Tibial nerve (tissue), 4 donors: Measurements from ENCODE around the gene MEGF10. TPM values are rescaled to one million over a fixed set of nuclear protein-coding genes. Genes with fewer than 3 reads are reported as not detected.

Source experiments
- DNase-seq, 2 donors: peaks; one replicate each; pipeline ENCODE4 v3.0.0-alpha.2; 2019; ENCODE audit warnings: low spot score in 2 of 2
- H3K27ac ChIP-seq, 4 donors: fragments of 200-600 bp; sonication (generic) in 3 of 4; one replicate each; pipeline ENCODE4 v1.5.1; 2017 to 2019; ENCODE audit warnings: mild to moderate bottlenecking in 1 of 4
- H3K27me3 ChIP-seq, 2 donors: fragments of 200-600 bp; sonication (generic) in 1 of 2; one replicate each; pipeline versions ENCODE4 v1.5.1 to v1.6.0; 2017 to 2019
- H3K36me3 ChIP-seq, 3 donors: fragments of 200-600 bp; sonication (generic); one replicate each; pipeline ENCODE4 v1.5.1; 2018 to 2019
- H3K4me1 ChIP-seq, 4 donors: fragments of 200-600 bp; sonication (generic) in 3 of 4; one replicate each; pipeline ENCODE4 v1.5.1; 2017 to 2019
- H3K4me3 ChIP-seq, 4 donors: fragments of 200-600 bp; sonication (generic) in 3 of 4; one replicate each; pipeline ENCODE4 v1.5.1; 2017 to 2019; ENCODE audit warnings: mild to moderate bottlenecking in 1 of 4, moderate library complexity in 1 of 4
- H3K9me3 ChIP-seq, 4 donors: fragments of 200-600 bp; sonication (generic) in 3 of 4; one replicate each; pipeline ENCODE4 v1.5.1; 2017 to 2019
- CTCF ChIP-seq, 5 experiments: fragments of 200-600 bp in 3 of 5; fragments of 450-650 bp in 2 of 5; sonication (generic) in 3 of 5; IDR thresholded peaks; one replicate each; pipeline ENCODE4 v1.5.1; 2016 to 2019; ENCODE audit warnings: antibody characterized with exemption in 5 of 5, mild to moderate bottlenecking in 3 of 5, moderate library complexity in 2 of 5
- EP300 ChIP-seq, 2 donors: sonication (generic); formaldehyde crosslinking; IDR thresholded peaks; one replicate each; pipeline ENCODE4 v1.6.1; 2017; ENCODE audit warnings: antibody characterized with exemption in 2 of 2, mild to moderate bottlenecking in 1 of 2
- POLR2A ChIP-seq, 2 donors: fragments of 450-650 bp; IDR thresholded peaks; one replicate each; pipeline ENCODE4 v1.6.1; 2017; ENCODE audit warnings: antibody characterized with exemption in 2 of 2, mild to moderate bottlenecking in 2 of 2, moderate library complexity in 2 of 2
- WGBS, 2 donors: methylation state at CpG; one replicate each; pipeline ENCODE4 v1.1.5; 2018; 5-methylcytosine and 5-hydroxymethylcytosine counted together
- total RNA-seq, 4 donors: library from RNA; depleted of rRNA; stranded (reverse); fragments of >200 nt; gene quantifications; one replicate each; pipeline ENCODE4 v1.1.0, GENCODE V29; 2016

The MEGF10 gene
- total RNA-seq, 4 donors from 2014 or later = 0.30 to 3.3 (median 1.3) TPM

GRCh38 chr5:127451096-127451495, 160.5 kb downstream of the MEGF10 start:
- H3K9me3 ChIP-seq = no peaks in the 10 kb centered on the region
- DNase-seq = no peak
- H3K4me1 ChIP-seq = no peaks in the 10 kb centered on the region
- 85 to 91% methylated on average over 4 of the region's 4 CpGs for WGBS, 2 donors
- peaks cover 0 to 5% (median 0%) of the 10 kb centered on the region in 3 donors for H3K36me3 ChIP-seq
- H3K27me3 ChIP-seq = no peaks in the 10 kb centered on the region
- no peak overlapping the region for H3K4me3 ChIP-seq
- TF ChIP-seq POLR2A (IDR thresholded peaks at IDR 0.05) = no peak
- no peak for TF ChIP-seq EP300 (IDR thresholded peaks at IDR 0.05)
- TF ChIP-seq CTCF (IDR thresholded peaks at IDR 0.05) = no peak
- H3K27ac ChIP-seq = no peak overlapping the region

- no peak overlapping the region for H3K4me3 ChIP-seq
- 65 to 71% methylated on average over 4 of the region's 4 CpGs for WGBS, 2 donors
- no peaks in the 10 kb centered on the region for H3K27me3 ChIP-seq
- no peak for DNase-seq
- H3K36me3 ChIP-seq = peaks cover 0 to 5% (median 0%) of the 10 kb centered on the region in 3 donors
- no peak overlapping the region for H3K27ac ChIP-seq
- TF ChIP-seq POLR2A (IDR thresholded peaks at IDR 0.05) = no peak
- TF ChIP-seq EP300 (IDR thresholded peaks at IDR 0.05) = no peak
- no peak for TF ChIP-seq CTCF (IDR thresholded peaks at IDR 0.05)
- H3K9me3 ChIP-seq = no peaks in the 10 kb centered on the region
- no peaks in the 10 kb centered on the region for H3K4me1 ChIP-seq
These were observed 162.0 kb downstream of the MEGF10 start for GRCh38 chr5:127452626-127453025.

- H3K27me3 ChIP-seq = no peaks in the 10 kb centered on the region
- no peaks in the 10 kb centered on the region for H3K36me3 ChIP-seq
- 74 to 77% methylated on average over 2 of the region's 2 CpGs for WGBS, 2 donors
- TF ChIP-seq EP300 (IDR thresholded peaks at IDR 0.05) (no peak), POLR2A (IDR thresholded peaks at IDR 0.05) (no peak), CTCF (IDR thresholded peaks at IDR 0.05) (no peak)
- DNase-seq = no peak
- H3K9me3 ChIP-seq = no peaks in the 10 kb centered on the region
- no peaks in the 10 kb centered on the region for H3K4me1 ChIP-seq
- H3K4me3 ChIP-seq = no peak overlapping the region
- no peak overlapping the region for H3K27ac ChIP-seq
These were observed 180.6 kb downstream of the MEGF10 start for GRCh38 chr5:127471211-127471610.

- Histone ChIP-seq H3K4me3 (no peak overlapping the region), H3K9me3 (no peaks in the 10 kb centered on the region), H3K4me1 (no peaks in the 10 kb centered on the region), H3K27ac (no peak overlapping the region), H3K36me3 (no peaks in the 10 kb centered on the region), H3K27me3 (no peaks in the 10 kb centered on the region)
- DNase-seq = no peak
- 81 to 83% methylated on average over 3 of the region's 3 CpGs for WGBS, 2 donors
- no peak for TF ChIP-seq POLR2A (IDR thresholded peaks at IDR 0.05)
- no peak for TF ChIP-seq CTCF (IDR thresholded peaks at IDR 0.05)
- TF ChIP-seq EP300 (IDR thresholded peaks at IDR 0.05) = no peak
These were observed 182.1 kb downstream of the MEGF10 start for GRCh38 chr5:127472700-127473099.

GRCh38 chr5:127486471-127486870, 195.9 kb downstream of the MEGF10 start:
- no peaks in the 10 kb centered on the region for H3K27me3 ChIP-seq
- H3K36me3 ChIP-seq = no peaks in the 10 kb centered on the region
- no peaks in the 10 kb centered on the region for H3K4me1 ChIP-seq
- no peak for DNase-seq
- TF ChIP-seq POLR2A (IDR thresholded peaks at IDR 0.05) (no peak), EP300 (IDR thresholded peaks at IDR 0.05) (no peak), CTCF (IDR thresholded peaks at IDR 0.05) (no peak)
- H3K27ac ChIP-seq = no peak overlapping the region
- WGBS, 2 donors = 58 to 60% methylated on average over 4 of the region's 4 CpGs
- H3K4me3 ChIP-seq = no peak overlapping the region
- H3K9me3 ChIP-seq = no peaks in the 10 kb centered on the region
